ENCODE results near the gene C22orf23.

Gene C22orf23

GRCh38 chr22:37971475-37972434, 18.4 kb upstream of the C22orf23 start (continued):
- TF ChIP-seq PRDM4 (tag by site-specific recombination; IDR thresholded peaks at IDR 0.05) (no peak), ZNF174 (tag by site-specific recombination; IDR thresholded peaks at IDR 0.05) (no peak), EGR2 (tag by site-specific recombination; IDR thresholded peaks at IDR 0.05; ENCODE audit: low read depth) (peak; percentile 88), KLF8 (tag by site-specific recombination; IDR thresholded peaks at IDR 0.05) (no peak), ZNF843 (tag by site-specific recombination; IDR thresholded peaks at IDR 0.05) (no peak), PATZ1 (tag by site-specific recombination; IDR thresholded peaks at IDR 0.05) (no peak), PBX3 (CRISPR knock-in tag; IDR thresholded peaks at IDR 0.05) (no peak), ZBTB7A (tag by site-specific recombination; IDR thresholded peaks at IDR 0.05; ENCODE audit: low read depth) (no peak), ZNF623 (tag by site-specific recombination; IDR thresholded peaks at IDR 0.05) (no peak), ZNF654 (tag by site-specific recombination; IDR thresholded peaks at IDR 0.05; ENCODE audit: low read depth) (no peak), KLF9 (tag by site-specific recombination; IDR thresholded peaks at IDR 0.05; ENCODE audit: low read depth) (no peak), ZNF169 (tag by site-specific recombination; IDR thresholded peaks at IDR 0.05) (no peak), ZNF398 (tag by site-specific recombination; IDR thresholded peaks at IDR 0.05) (no peak; the same call in 1 of the 2 replicates), ZNF292 (tag by site-specific recombination; IDR thresholded peaks at IDR 0.05; ENCODE audit: borderline replicate concordance, low read depth) (no peak), ZNF394 (tag by site-specific recombination; IDR thresholded peaks at IDR 0.05; ENCODE audit: borderline replicate concordance) (no peak), PRDM1 (tag by site-specific recombination; IDR thresholded peaks at IDR 0.05) (0 out of 2 replicates have a peak, but pooled peaks have one; percentile 29), ZBTB17 (tag by site-specific recombination; IDR thresholded peaks at IDR 0.05) (no peak), ZFHX2 (tag by site-specific recombination; conservative IDR thresholded peaks at IDR 0.05) (peak; percentile 85), ZNF266 (tag by site-specific recombination; IDR thresholded peaks at IDR 0.05; ENCODE audit: low read depth) (no peak), ZNF26 (tag by site-specific recombination; IDR thresholded peaks at IDR 0.05) (no peak)
